PFSK-1 (cell line): Measurements from ENCODE around the gene PEX7.

Source experiments
- FOXP2 ChIP-seq: optimal IDR thresholded peaks from 2 replicates; pipeline ENCODE3; 2011; ENCODE audit warnings: borderline replicate concordance, control low read depth, inconsistent platforms; ENCODE audit not compliant: insufficient read depth; ENCODE audit errors: extremely low read length, extremely low read depth
- POLR2AphosphoS5 ChIP-seq: IDR thresholded peaks from 2 replicates; pipeline ENCODE4 v1.6.1; 2012; ENCODE audit warnings: low read depth, mild to moderate bottlenecking, control low read depth, low read length, moderate library complexity
- SIN3A ChIP-seq: IDR thresholded peaks from 2 replicates; pipeline ENCODE4 v1.6.1; 2012; ENCODE audit warnings: mild to moderate bottlenecking, low read length, moderate library complexity, borderline replicate concordance; ENCODE audit not compliant: insufficient read depth
- TAF1 ChIP-seq: IDR thresholded peaks from 2 replicates; pipeline ENCODE4 v1.6.1; 2012; ENCODE audit warnings: low read length, control low read depth, borderline replicate concordance; ENCODE audit not compliant: insufficient read depth

GRCh38 chr6:136926383-136926782 lies 104.0 kb downstream of the PEX7 start:
- TF ChIP-seq SIN3A (no peak), FOXP2 (no peak), POLR2AphosphoS5 (no peak), TAF1 (no peak)
